Measurements from ENCODE around the gene LRCH1. TPM values are rescaled to one million over a fixed set of nuclear protein-coding genes. Genes with fewer than 3 reads are reported as not detected.
A peak's percentile ranks its signal among the peaks of the same experiment; 100 is the strongest.

LRCH1 gene
- total RNA-seq, 1 donor from 2014 or later: 3.4 TPM

DNA sequence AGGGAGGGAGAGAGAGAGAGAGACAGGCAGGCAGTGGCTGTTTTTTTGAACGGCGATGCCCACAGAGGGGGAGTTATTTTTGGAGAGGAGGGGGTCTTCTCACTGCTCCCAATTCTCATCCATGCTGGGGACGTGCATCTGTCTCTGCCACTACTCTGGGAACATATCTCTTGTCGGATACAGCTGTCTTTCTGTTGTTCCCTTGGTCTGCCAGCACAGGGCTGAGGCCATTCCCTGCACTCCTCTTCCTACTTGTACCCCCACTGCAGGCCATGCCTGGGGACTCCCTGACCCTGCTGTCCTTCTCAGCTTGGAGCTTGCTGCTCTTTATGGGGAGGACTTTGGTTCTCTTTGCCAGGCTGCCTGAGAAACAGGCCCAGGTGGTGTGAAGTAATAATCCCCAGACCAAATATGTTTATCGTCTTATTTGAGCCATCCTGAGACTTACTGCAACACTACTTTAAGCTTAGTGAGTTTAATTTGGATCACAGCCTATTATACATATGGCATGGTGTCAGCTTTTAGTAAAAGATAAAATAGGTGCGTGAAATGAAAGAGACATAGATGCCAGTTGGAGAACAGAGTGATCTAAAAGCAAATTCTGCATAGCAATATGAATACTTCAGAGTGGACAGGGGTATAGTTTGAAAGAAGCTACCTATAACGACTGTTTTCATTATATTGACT is 19.1 kb downstream of the LRCH1 start:
- Histone ChIP-seq H3K27me3 (ENCODE audit: control insufficient read depth, insufficient read depth, low read length) (no peaks in the 10 kb centered on the region), H3K4me3 (ENCODE audit: low read depth, low read length) (no peak overlapping the region), H3K36me3 (ENCODE audit: control insufficient read depth, insufficient read depth, low read length) (no peaks in the 10 kb centered on the region)
- TF ChIP-seq CTCF (IDR thresholded peaks at IDR 0.05; ENCODE audit: insufficient read depth, low read length, severe bottlenecking): no peak
- FAIRE-seq: no peak
- no peak for DNase-seq (ENCODE audit: low read depth)

GRCh38 chr13:46572752-46573431 is 19.9 kb downstream of the LRCH1 start:
- DNase-seq (ENCODE audit: low read depth) (no peak), FAIRE-seq (no peak)
- no peak for TF ChIP-seq CTCF (IDR thresholded peaks at IDR 0.05; ENCODE audit: insufficient read depth, low read length, severe bottlenecking)
- no peaks in the 10 kb centered on the region for H3K36me3 ChIP-seq (ENCODE audit: control insufficient read depth, insufficient read depth, low read length)
- no peak overlapping the region for H3K4me3 ChIP-seq (ENCODE audit: low read depth, low read length)
- H3K27me3 ChIP-seq (ENCODE audit: control insufficient read depth, insufficient read depth, low read length): no peaks in the 10 kb centered on the region

- no peak for TF ChIP-seq CTCF (IDR thresholded peaks at IDR 0.05; ENCODE audit: insufficient read depth, low read length, severe bottlenecking)
- Histone ChIP-seq H3K27me3 (ENCODE audit: control insufficient read depth, insufficient read depth, low read length) (no peaks in the 10 kb centered on the region), H3K36me3 (ENCODE audit: control insufficient read depth, insufficient read depth, low read length) (peaks cover 2% of the 10 kb centered on the region), H3K4me3 (ENCODE audit: low read depth, low read length) (no peak overlapping the region)
- peak; percentile 36 for FAIRE-seq
- peak; percentile 19 for DNase-seq (ENCODE audit: low read depth)
These were observed 22.4 kb downstream of the LRCH1 start for GRCh38 chr13:46575301-46575771.

- no peaks in the 10 kb centered on the region for H3K27me3 ChIP-seq (ENCODE audit: control insufficient read depth, insufficient read depth, low read length)
- H3K36me3 ChIP-seq (ENCODE audit: control insufficient read depth, insufficient read depth, low read length): peaks cover 2% of the 10 kb centered on the region
- TF ChIP-seq CTCF (IDR thresholded peaks at IDR 0.05; ENCODE audit: insufficient read depth, low read length, severe bottlenecking): no peak
- H3K4me3 ChIP-seq (ENCODE audit: low read depth, low read length): no peak overlapping the region
- DNase-seq (ENCODE audit: low read depth) (peak; percentile 82), FAIRE-seq (no peak)
These were observed 22.9 kb downstream of the LRCH1 start for GRCh38 chr13:46575818-46576221.

GRCh38 chr13:46576762-46577161 is 23.8 kb downstream of the LRCH1 start:
- DNase-seq (ENCODE audit: low read depth) (no peak), FAIRE-seq (no peak)
- Histone ChIP-seq H3K36me3 (ENCODE audit: control insufficient read depth, insufficient read depth, low read length) (peaks cover 2% of the 10 kb centered on the region), H3K4me3 (ENCODE audit: low read depth, low read length) (no peak overlapping the region), H3K27me3 (ENCODE audit: control insufficient read depth, insufficient read depth, low read length) (no peaks in the 10 kb centered on the region)
- TF ChIP-seq CTCF (IDR thresholded peaks at IDR 0.05; ENCODE audit: insufficient read depth, low read length, severe bottlenecking): no peak

All from bronchial epithelial cell (primary cell).